Calu3 (cell line): ENCODE measurements around the gene IER3. TPM values are rescaled to one million over a fixed set of nuclear protein-coding genes. Genes with fewer than 3 reads are reported as not detected.
A peak's percentile ranks its signal among the peaks of the same experiment; 100 is the strongest.

Experiments
- BruUV-seq: library from RNA; stranded (reverse); fragments of 400-500 nt; replicated peaks from 2 replicates; lab custom pipeline; 2021; lab: Mats Ljungman, UMichigan
- CTCF ChIA-PET: fragments of 300-600 bp; sonication (Branson Sonifier 250); formaldehyde crosslinking; loops from one replicate; lab custom pipeline; 2022; ENCODE audit warnings: antibody characterized with exemption; lab: Charles Lee
- DNase-seq: peaks from one replicate; pipeline ENCODE4 v3.0.0; 2022
- H3K27ac Mint-ChIP-seq: one replicate; pipeline ENCODE4 v1.8.0; 2022; ENCODE audit warnings: mixed read lengths; ENCODE audit not compliant: unreplicated experiment
- H3K27me3 Mint-ChIP-seq: one replicate; pipeline ENCODE4 v1.8.0; 2022; ENCODE audit warnings: mixed read lengths; ENCODE audit not compliant: unreplicated experiment
- H3K36me3 Mint-ChIP-seq: one replicate; pipeline ENCODE4 v1.8.0; 2022; ENCODE audit warnings: mild to moderate bottlenecking, moderate library complexity, mixed read lengths; ENCODE audit not compliant: insufficient read depth, unreplicated experiment
- H3K4me1 Mint-ChIP-seq: one replicate; pipeline ENCODE4 v1.8.0; 2022; ENCODE audit warnings: mild to moderate bottlenecking, low read depth, mixed read lengths; ENCODE audit not compliant: unreplicated experiment
- H3K4me3 Mint-ChIP-seq: one replicate; pipeline ENCODE4 v1.8.0; 2022; ENCODE audit warnings: mild to moderate bottlenecking, low read depth, moderate library complexity, mixed read lengths; ENCODE audit not compliant: unreplicated experiment
- H3K9me3 Mint-ChIP-seq: one replicate; pipeline ENCODE4 v1.8.0; 2022; ENCODE audit warnings: low read depth, mixed read lengths; ENCODE audit not compliant: unreplicated experiment
- intact Hi-C: fragments of 100-400 bp; cut with micrococcal nuclease; formaldehyde crosslinking; loops from one replicate; pipeline ENCODE4 v1.10.0; 2022; ENCODE audit not compliant: unreplicated experiment
- total RNA-seq: library from RNA; stranded (reverse); gene quantifications from 2 replicates; pipeline ENCODE4 v1.2.3, GENCODE V29; 2022
- TF ChIP-seq, protein P1 (sequence below): fragments of 200-600 bp; IDR thresholded peaks from one replicate; pipeline ENCODE4 v1.8.0; 2022; ENCODE audit warnings: antibody characterized with exemption; ENCODE audit not compliant: unreplicated experiment

Gene IER3
- total RNA-seq, 1 experiment from 2014 or later = 458 TPM

DNA sequence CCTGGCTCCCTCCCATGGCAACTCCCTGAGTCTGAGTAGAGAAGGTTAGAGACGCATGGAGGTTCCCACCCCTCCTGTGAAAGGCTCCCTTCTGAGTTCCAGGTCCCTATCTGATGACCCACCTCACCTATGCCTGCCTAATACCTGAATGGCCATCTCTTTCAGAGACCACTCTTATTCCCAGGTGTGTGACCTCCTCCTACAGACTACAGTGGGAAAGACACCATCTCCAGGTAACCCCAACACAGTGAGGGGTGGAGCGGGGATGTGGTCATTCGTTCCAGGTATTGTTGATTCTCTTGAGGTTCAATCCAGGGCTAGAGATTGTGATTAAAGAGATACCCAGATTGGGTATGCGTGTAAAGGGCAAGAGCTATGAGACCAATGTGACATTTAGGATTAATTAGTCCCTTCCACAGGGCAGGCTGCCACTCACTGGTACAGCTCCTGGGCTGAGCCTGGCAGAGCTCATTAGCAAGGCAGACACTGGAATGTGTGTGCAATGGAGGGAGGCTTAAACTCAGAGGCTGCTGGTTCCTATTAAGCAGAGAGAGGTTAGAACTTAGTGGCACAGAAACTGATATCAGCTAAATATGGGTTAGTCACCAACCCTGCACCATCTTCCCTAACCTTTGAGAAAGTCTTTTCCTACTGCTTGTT lies 46.5 kb upstream of the IER3 start:
- CTCF ChIA-PET = interaction anchor here (0.6 kb wide), 1 partner anchor 42 kb away, joined by 5 read pairs; no protein-coding TSS in a partner anchor
- TF ChIP-seq, protein P1, sequence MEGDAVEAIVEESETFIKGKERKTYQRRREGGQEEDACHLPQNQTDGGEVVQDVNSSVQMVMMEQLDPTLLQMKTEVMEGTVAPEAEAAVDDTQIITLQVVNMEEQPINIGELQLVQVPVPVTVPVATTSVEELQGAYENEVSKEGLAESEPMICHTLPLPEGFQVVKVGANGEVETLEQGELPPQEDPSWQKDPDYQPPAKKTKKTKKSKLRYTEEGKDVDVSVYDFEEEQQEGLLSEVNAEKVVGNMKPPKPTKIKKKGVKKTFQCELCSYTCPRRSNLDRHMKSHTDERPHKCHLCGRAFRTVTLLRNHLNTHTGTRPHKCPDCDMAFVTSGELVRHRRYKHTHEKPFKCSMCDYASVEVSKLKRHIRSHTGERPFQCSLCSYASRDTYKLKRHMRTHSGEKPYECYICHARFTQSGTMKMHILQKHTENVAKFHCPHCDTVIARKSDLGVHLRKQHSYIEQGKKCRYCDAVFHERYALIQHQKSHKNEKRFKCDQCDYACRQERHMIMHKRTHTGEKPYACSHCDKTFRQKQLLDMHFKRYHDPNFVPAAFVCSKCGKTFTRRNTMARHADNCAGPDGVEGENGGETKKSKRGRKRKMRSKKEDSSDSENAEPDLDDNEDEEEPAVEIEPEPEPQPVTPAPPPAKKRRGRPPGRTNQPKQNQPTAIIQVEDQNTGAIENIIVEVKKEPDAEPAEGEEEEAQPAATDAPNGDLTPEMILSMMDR = no peak
- Mint-ChIP-seq H3K4me3 (no peak overlapping the region), H3K4me1 (peaks cover 24% of the 10 kb centered on the region), H3K36me3 (peaks cover 5% of the 10 kb centered on the region), H3K9me3 (no peaks in the 10 kb centered on the region), H3K27me3 (no peaks in the 10 kb centered on the region), H3K27ac (no peak overlapping the region)
- no peak for DNase-seq
- no TSS peak for BruUV-seq
- intact Hi-C loops = no loop called here

DNA sequence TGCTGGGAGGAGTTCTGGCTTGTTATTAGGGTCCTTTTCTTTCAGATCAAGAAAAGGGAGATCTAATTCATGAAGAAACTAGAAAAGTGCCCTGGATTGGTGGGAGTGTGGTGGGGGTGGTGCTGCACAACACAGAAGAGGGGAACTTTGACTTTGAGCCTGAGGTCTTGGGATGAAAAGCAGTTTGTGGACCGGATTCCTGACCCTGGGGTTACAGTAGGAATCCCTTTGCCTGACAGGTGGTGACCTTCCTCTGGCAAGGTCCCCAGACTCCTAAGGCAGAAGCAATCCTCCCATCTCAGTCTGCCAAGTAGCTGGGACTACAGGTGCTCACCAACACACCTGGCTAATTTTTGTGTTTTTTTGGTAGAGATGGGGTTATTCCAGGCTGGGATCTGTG lies 45.3 kb upstream of the IER3 start:
- CTCF ChIA-PET = no interaction called here
- no peak overlapping the region for H3K27ac Mint-ChIP-seq
- no peak for DNase-seq
- no TSS peak for BruUV-seq
- intact Hi-C loops = no loop called here
- H3K4me3 Mint-ChIP-seq = no peak overlapping the region
- no peaks in the 10 kb centered on the region for H3K9me3 Mint-ChIP-seq
- TF ChIP-seq, protein P1 = no peak
- H3K27me3 Mint-ChIP-seq = no peaks in the 10 kb centered on the region
- peaks cover 24% of the 10 kb centered on the region for H3K4me1 Mint-ChIP-seq
- peaks cover 5% of the 10 kb centered on the region for H3K36me3 Mint-ChIP-seq

DNA sequence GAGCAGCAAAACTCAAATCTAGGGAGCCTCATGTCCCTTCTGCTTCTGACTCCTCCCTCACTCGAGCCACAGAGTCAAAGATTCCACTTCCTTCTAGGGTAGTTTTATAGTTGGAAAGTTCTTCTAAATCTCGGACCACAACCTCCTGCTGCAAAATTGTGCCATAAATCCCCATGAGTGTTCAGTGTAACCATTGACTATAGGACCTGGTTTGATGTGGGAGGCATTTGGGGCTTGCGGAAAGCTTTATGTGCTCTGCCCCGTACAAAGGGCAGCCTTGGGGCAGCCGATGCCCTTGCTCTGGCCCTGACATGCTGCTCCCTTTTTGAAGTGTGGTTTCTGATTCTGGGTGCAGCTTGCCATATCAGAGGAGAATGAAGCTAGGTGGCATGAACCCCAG lies 43.6 kb upstream of the IER3 start:
- no peak for DNase-seq
- BruUV-seq = no TSS peak
- intact Hi-C loops = no loop called here
- TF ChIP-seq, protein P1 = no peak
- Mint-ChIP-seq H3K4me3 (no peak overlapping the region), H3K27me3 (no peaks in the 10 kb centered on the region), H3K27ac (no peak overlapping the region), H3K9me3 (no peaks in the 10 kb centered on the region), H3K4me1 (peaks cover 16% of the 10 kb centered on the region), H3K36me3 (peaks cover under 1% of the 10 kb centered on the region)
- CTCF ChIA-PET = no interaction called here

DNA sequence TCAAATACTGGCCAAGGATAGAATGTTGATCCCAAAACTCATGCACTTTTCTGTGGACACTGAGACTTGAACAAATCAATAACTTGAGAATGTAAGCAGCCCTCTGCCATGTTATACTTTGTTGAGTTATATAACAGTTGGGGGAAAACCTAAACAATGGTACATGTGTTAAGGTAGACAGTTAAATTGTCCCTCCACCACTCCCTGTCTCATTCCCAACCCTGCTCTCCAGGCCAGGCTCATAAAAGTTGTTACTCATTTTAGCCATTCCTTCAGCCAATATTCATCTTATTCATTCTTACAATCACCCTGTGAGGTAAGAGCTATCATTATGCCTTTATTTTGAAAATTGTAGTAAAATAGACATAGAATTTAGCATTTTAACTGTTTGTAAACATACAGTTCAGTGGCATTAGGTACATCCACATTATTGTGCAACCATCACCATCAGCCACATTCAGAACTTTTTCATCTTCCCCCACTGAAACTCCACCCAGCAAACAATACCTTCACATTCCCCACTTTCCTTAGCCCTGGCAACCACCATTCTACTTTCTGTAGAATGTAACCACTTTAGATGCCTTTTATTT lies 38.2 kb upstream of the IER3 start:
- H3K4me1 Mint-ChIP-seq = peaks cover 64% of the 10 kb centered on the region
- TF ChIP-seq, protein P1 = no peak
- intact Hi-C loops = loop anchor here (1.0 to 5.0 kb wide), 3 partner anchors 18 to 40 kb away; no protein-coding TSS in a partner anchor
- peak overlapping the region; percentile 45 for H3K4me3 Mint-ChIP-seq
- H3K9me3 Mint-ChIP-seq = peaks cover 3% of the 10 kb centered on the region
- peak; percentile 60 for DNase-seq
- CTCF ChIA-PET = interaction anchor here (0.7 to 2.5 kb wide), 18 partner anchors 10 to 125 kb away, joined by 3 to 27 read pairs (median 8); partner anchors contain the start of genes FLOT1 and IER3
- no peaks in the 10 kb centered on the region for H3K27me3 Mint-ChIP-seq
- peaks cover 35% of the 10 kb centered on the region for H3K36me3 Mint-ChIP-seq
- H3K27ac Mint-ChIP-seq = peak overlapping the region; percentile 97
- TSS peak; percentile 92 for BruUV-seq
